HepG2 (cell line): ENCODE data around the gene SERPINF2. TPM values are rescaled to one million over a fixed set of nuclear protein-coding genes. Genes with fewer than 3 reads are reported as not detected.

Source experiments
- ATAC-seq: fragments of 200-7000 bp; cut with Tn5 transposase; 3 replicates; pipeline ENCODE4 v1.9.1; 2020; ENCODE audit warnings: mild to moderate bottlenecking, moderate library complexity
- BruUV-seq: library from RNA; stranded (reverse); fragments of 400-500 nt; replicated peaks from 2 replicates; lab custom pipeline; 2021; lab: Mats Ljungman, UMichigan
- CTCF ChIA-PET: fragments of 300-600 bp; formaldehyde crosslinking; extraction: SDS; loops from one replicate; lab custom pipeline; 2021; ENCODE audit warnings: low total read pairs, inconsistent platforms, low intra/inter-chr PET ratio; lab: Yijun Ruan, JAX
- POLR2A ChIA-PET: fragments of 350-600 bp; sonication (Branson Sonifier 250); formaldehyde crosslinking; loops from one replicate; lab custom pipeline; 2020; ENCODE audit warnings: antibody characterized with exemption, inconsistent platforms; lab: Yijun Ruan, JAX
- DNase-seq: peaks from one replicate; pipeline ENCODE4 v3.0.0-alpha.2; 2015; ENCODE audit warnings: low spot score
- FAIRE-seq: peaks from 3 replicates; lab custom pipeline; 2011; peaks lifted over from hg19 to GRCh38; lab: Jason Lieb, UNC
- H2AFZ ChIP-seq: one replicate; pipeline ENCODE4 v1.6.1; 2011; ENCODE audit warnings: low read length, inconsistent platforms
- H3K27ac ChIP-seq: fragments of 300-600 bp; 3 replicates; pipeline ENCODE4 v1.8.0; 2011; ENCODE audit warnings: mixed run types, mild to moderate bottlenecking, mixed read lengths, low read length, inconsistent platforms; ENCODE audit not compliant: insufficient read depth; ENCODE audit errors: extremely low read length
- H3K27me3 ChIP-seq, 2 experiments: fragments of 200-600 bp in 1 of 2; 2 replicates in 1 of 2; 3 replicates in 1 of 2; pipeline versions ENCODE4 v1.6.0 to v1.8.0; 2011; ENCODE audit warnings: low read length in 2 of 2, mild to moderate bottlenecking in 2 of 2, moderate library complexity in 2 of 2, inconsistent platforms in 1 of 2; ENCODE audit not compliant: insufficient read depth in 2 of 2, control insufficient read depth in 1 of 2
- H3K36me3 ChIP-seq, 2 experiments: fragments of 200-600 bp in 1 of 2; replicated peaks in 1 of 2; 2 replicates in 1 of 2; 3 replicates in 1 of 2; pipeline versions ENCODE4 v1.5.1 to v1.8.0; 2011; ENCODE audit warnings: low read length in 2 of 2, inconsistent platforms in 1 of 2; ENCODE audit not compliant: insufficient read depth in 2 of 2, control insufficient read depth in 1 of 2
- H3K4me1 ChIP-seq: 2 replicates; pipeline ENCODE4 v1.5.1; 2012; ENCODE audit warnings: low read length, inconsistent platforms; ENCODE audit not compliant: insufficient read depth
- H3K4me2 ChIP-seq: 2 replicates; pipeline ENCODE4 v1.6.0; 2011; ENCODE audit warnings: low read depth, low read length, inconsistent platforms
- H3K4me3 ChIP-seq, 3 experiments: fragments of 200-600 bp in 1 of 3; sonication (generic), shearing (Covaris generic) in 1 of 3; replicated peaks in 1 of 3; 2 replicates each; pipeline ENCODE4 v1.5.1; 2011 to 2016; ENCODE audit warnings: low read length in 3 of 3, inconsistent platforms in 2 of 3, low read depth in 2 of 3, mild to moderate bottlenecking in 2 of 3, control low read depth in 1 of 3, mixed read lengths in 1 of 3; ENCODE audit not compliant: insufficient read depth in 1 of 3
- H3K79me2 ChIP-seq: one replicate; pipeline ENCODE4 v1.6.1; 2011; ENCODE audit warnings: low read length, inconsistent platforms; ENCODE audit not compliant: insufficient read depth
- H3K9ac ChIP-seq: 2 replicates; pipeline ENCODE4 v1.6.0; 2011; ENCODE audit warnings: mild to moderate bottlenecking, low read depth, low read length, inconsistent platforms; ENCODE audit not compliant: insufficient read depth
- H3K9me3 ChIP-seq: 2 replicates; pipeline ENCODE4 v1.5.1; 2012; ENCODE audit warnings: mild to moderate bottlenecking, low read length
- H4K20me1 ChIP-seq: 2 replicates; pipeline ENCODE4 v1.6.0; 2011; ENCODE audit warnings: inconsistent platforms, mild to moderate bottlenecking, low read length, moderate library complexity; ENCODE audit not compliant: insufficient read depth
- AGO2 ChIP-seq: fragments of 200-400 bp; formaldehyde crosslinking; optimal IDR thresholded peaks from 2 replicates; pipeline ENCODE3; 2017; ENCODE audit warnings: mild to moderate bottlenecking, low read depth, low read length, moderate library complexity
- BORCS8-MEF2B ChIP-seq: sonication (generic); formaldehyde crosslinking; IDR thresholded peaks from 2 replicates; pipeline ENCODE4 v1.8.0; 2022; ENCODE audit warnings: mild to moderate bottlenecking, missing genetic modification reagents
- ELF4 ChIP-seq: sonication (generic); formaldehyde crosslinking; IDR thresholded peaks from 2 replicates; pipeline ENCODE4 v1.5.0; 2020; ENCODE audit warnings: missing genetic modification reagents, mild to moderate bottlenecking, moderate library complexity, borderline replicate concordance
- JUNB ChIP-seq: sonication (generic); formaldehyde crosslinking; IDR thresholded peaks from 2 replicates; pipeline ENCODE4 v1.8.0; 2022; ENCODE audit warnings: missing genetic modification reagents, mild to moderate bottlenecking, borderline replicate concordance
- NFYC ChIP-seq: IDR thresholded peaks from 2 replicates; pipeline ENCODE4 v1.6.1; 2016; ENCODE audit warnings: missing genetic modification reagents, missing compliant biosample characterization
- NR3C1 ChIP-seq: sonication (generic); formaldehyde crosslinking; IDR thresholded peaks from 2 replicates; pipeline ENCODE4 v1.4.0; 2020; ENCODE audit warnings: missing genetic modification reagents
- NRL ChIP-seq: sonication (generic); formaldehyde crosslinking; IDR thresholded peaks from 2 replicates; pipeline ENCODE4 v1.5.0; 2020; ENCODE audit warnings: missing genetic modification reagents, mild to moderate bottlenecking, moderate library complexity, borderline replicate concordance
- RFXAP ChIP-seq: sonication (generic); formaldehyde crosslinking; IDR thresholded peaks from 2 replicates; pipeline ENCODE4 v1.4.0; 2020; ENCODE audit warnings: missing genetic modification reagents, borderline replicate concordance
- TCF12 ChIP-seq, 2 experiments: fragments of 450-650 bp in 1 of 2; sonication (generic) in 1 of 2; formaldehyde crosslinking in 1 of 2; IDR thresholded peaks; 2 replicates each; pipeline versions ENCODE4 v1.6.1 to v1.8.0; 2017 to 2022; ENCODE audit warnings: antibody characterized with exemption in 1 of 2, mild to moderate bottlenecking in 1 of 2, missing genetic modification reagents in 1 of 2, moderate library complexity in 1 of 2
- TCF7 ChIP-seq: sonication (generic); IDR thresholded peaks from 2 replicates; pipeline ENCODE4 v1.6.1; 2016; ENCODE audit warnings: antibody characterized with exemption, low read depth
- ZNF10 ChIP-seq: sonication (generic); formaldehyde crosslinking; IDR thresholded peaks from 2 replicates; pipeline ENCODE4 v1.4.0; 2020; ENCODE audit warnings: mild to moderate bottlenecking, low read depth, missing genetic modification reagents, borderline replicate concordance
- ZNF563 ChIP-seq: sonication (generic); formaldehyde crosslinking; IDR thresholded peaks from 2 replicates; pipeline ENCODE4 v1.8.0; 2022; ENCODE audit warnings: mild to moderate bottlenecking, moderate library complexity, missing genetic modification reagents
- ZNF768 ChIP-seq: sonication (generic); formaldehyde crosslinking; IDR thresholded peaks from 2 replicates; pipeline ENCODE4 v1.4.0; 2020; ENCODE audit warnings: missing genetic modification reagents
- ZNF850 ChIP-seq: sonication (generic); formaldehyde crosslinking; conservative IDR thresholded peaks from 2 replicates; pipeline ENCODE4 v1.9.0; 2021; ENCODE audit warnings: mild to moderate bottlenecking, missing genetic modification reagents
- ZSCAN9 ChIP-seq: IDR thresholded peaks from 2 replicates; pipeline ENCODE4 v1.6.1; 2016; ENCODE audit warnings: borderline replicate concordance
- WGBS: methylation state at CpG from one replicate; pipeline ENCODE4 v1.1.6; 2017; ENCODE audit warnings: low lambda C conversion rate; 5-methylcytosine and 5-hydroxymethylcytosine counted together
- in situ Hi-C: cut with HindIII; loops from 2 replicates; pipeline ENCODE4 v1.10.0; 2017; ENCODE audit warnings: low pct_unique_long_range_greater_than_20kb; ENCODE audit not compliant: extremely low pct_ligation_motif_present
- intact Hi-C: fragments of 100-400 bp; cut with micrococcal nuclease; formaldehyde crosslinking; loops from one replicate; pipeline ENCODE4 v1.10.0; 2022; ENCODE audit not compliant: unreplicated experiment
- polyA plus RNA-seq, 8 experiments: library from polyadenylated mRNA; depleted of rRNA in 3 of 8; stranded (reverse) in 7 of 8; unstranded in 1 of 8; fragments of >200 nt; fragmentation: Illumina TruSeq in 4 of 8; extraction: Trizol in 4 of 8; gene quantifications; 2 replicates each; pipeline versions ENCODE4 v1.2.1 to v1.2.3, GENCODE V29; 2011 to 2016; ENCODE audit warnings: low read depth in 4 of 8, missing spikeins in 1 of 8, mixed read lengths in 1 of 8; ENCODE audit not compliant: insufficient read depth in 1 of 8
- total RNA-seq, 5 experiments: library from RNA; depleted of rRNA; stranded (reverse); fragments of >200 nt; fragmentation: Illumina TruSeq; extraction: Trizol; gene quantifications; 2 replicates each; pipeline ENCODE4 v1.2.3, GENCODE V29; 2016; ENCODE audit warnings: low read depth in 1 of 5
- TF ChIP-seq, protein P1 (sequence below): IDR thresholded peaks from 2 replicates; pipeline ENCODE4 v1.6.1; 2016; ENCODE audit warnings: low read depth, control low read depth
- TF ChIP-seq, protein P2 (sequence below): sonication (generic); formaldehyde crosslinking; IDR thresholded peaks from 2 replicates; pipeline ENCODE4 v1.4.0; 2020; ENCODE audit warnings: mild to moderate bottlenecking, missing genetic modification reagents
- TF ChIP-seq, protein P3 (sequence below): sonication (generic); formaldehyde crosslinking; IDR thresholded peaks from 2 replicates; pipeline ENCODE4 v1.8.1; 2023; ENCODE audit warnings: mild to moderate bottlenecking, missing genetic modification reagents, borderline replicate concordance

SERPINF2 gene
- total and polyA plus RNA-seq, 2 of the 13 experiments (the other 11 are each of a cell fraction or from before 2014, with no cell fraction given): 309 to 548 TPM

- Histone ChIP-seq H3K36me3 (peaks cover 11 to 25% of the 10 kb centered on the region in 2 experiments; a peak in 4 of 5 replicates), H3K4me3 (no peak overlapping the region), H3K9me3 (no peaks in the 10 kb centered on the region), H3K27me3 (no peaks in the 10 kb centered on the region), H4K20me1 (no peaks in the 10 kb centered on the region), H3K9ac (no peak overlapping the region), H3K27ac (no peak overlapping the region), H2AFZ (no peak overlapping the region), H3K4me2 (no peak overlapping the region), H3K79me2 (peaks cover 8% of the 10 kb centered on the region), H3K4me1 (no peaks in the 10 kb centered on the region)
- DNase-seq (no peak), ATAC-seq (no peak), FAIRE-seq (no peak)
- intact Hi-C loops (loop anchor here (5.0 kb wide), 1 partner anchor 77 kb away; no protein-coding TSS in a partner anchor), in situ Hi-C loops (no loop called here)
- no TSS peak for BruUV-seq
- ChIA-PET CTCF (no interaction called here), POLR2A (interaction anchor here (0.8 kb wide), 1 partner anchor 21 kb away, joined by 3 read pairs; no protein-coding TSS in a partner anchor)
- 78% methylated on average over 5 of the region's 5 CpGs for WGBS
- TF ChIP-seq ZNF850 (no peak), ZNF768 (CRISPR knock-in tag) (no peak), TCF7 (no peak), NRL (no peak), ZNF10 (CRISPR knock-in tag) (no peak), AGO2 (no peak), JUNB (CRISPR knock-in tag) (no peak), ZSCAN9 (CRISPR knock-in tag) (no peak), TCF12 (IDR thresholded peaks at IDR 0.05) (no peak), TCF12 (CRISPR knock-in tag; IDR thresholded peaks at IDR 0.05) (no peak), ZNF563 (no peak), NFYC (CRISPR knock-in tag) (no peak), NR3C1 (no peak), ELF4 (no peak), BORCS8-MEF2B (CRISPR knock-in tag) (no peak), RFXAP (CRISPR knock-in tag) (no peak)
- TF ChIP-seq, protein P1, sequence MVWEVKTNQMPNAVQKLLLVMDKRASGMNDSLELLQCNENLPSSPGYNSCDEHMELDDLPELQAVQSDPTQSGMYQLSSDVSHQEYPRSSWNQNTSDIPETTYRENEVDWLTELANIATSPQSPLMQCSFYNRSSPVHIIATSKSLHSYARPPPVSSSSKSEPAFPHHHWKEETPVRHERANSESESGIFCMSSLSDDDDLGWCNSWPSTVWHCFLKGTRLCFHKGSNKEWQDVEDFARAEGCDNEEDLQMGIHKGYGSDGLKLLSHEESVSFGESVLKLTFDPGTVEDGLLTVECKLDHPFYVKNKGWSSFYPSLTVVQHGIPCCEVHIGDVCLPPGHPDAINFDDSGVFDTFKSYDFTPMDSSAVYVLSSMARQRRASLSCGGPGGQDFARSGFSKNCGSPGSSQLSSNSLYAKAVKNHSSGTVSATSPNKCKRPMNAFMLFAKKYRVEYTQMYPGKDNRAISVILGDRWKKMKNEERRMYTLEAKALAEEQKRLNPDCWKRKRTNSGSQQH (CRISPR knock-in tag): no peak
- TF ChIP-seq, protein P2, sequence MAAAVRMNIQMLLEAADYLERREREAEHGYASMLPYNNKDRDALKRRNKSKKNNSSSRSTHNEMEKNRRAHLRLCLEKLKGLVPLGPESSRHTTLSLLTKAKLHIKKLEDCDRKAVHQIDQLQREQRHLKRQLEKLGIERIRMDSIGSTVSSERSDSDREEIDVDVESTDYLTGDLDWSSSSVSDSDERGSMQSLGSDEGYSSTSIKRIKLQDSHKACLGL (CRISPR knock-in tag): no peak
- TF ChIP-seq, protein P3, sequence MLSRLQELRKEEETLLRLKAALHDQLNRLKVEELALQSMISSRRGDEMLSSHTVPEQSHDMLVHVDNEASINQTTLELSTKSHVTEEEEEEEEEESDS (CRISPR knock-in tag): no peak
These were observed 47.3 kb downstream of the SERPINF2 start for GRCh38 chr17:1789936-1790335.
